OCI-LY1 (cell line): ENCODE data around the gene PTK7.

ENCODE experiments used
- H2AFZ ChIP-seq: fragments of 200-600 bp; sonication (generic), shearing (Covaris generic); 2 replicates; pipeline ENCODE4 v1.6.0; 2014; ENCODE audit warnings: antibody characterized with exemption, mild to moderate bottlenecking, low read length
- H3F3A ChIP-seq: fragments of 200-600 bp; sonication (generic), shearing (Covaris generic); 2 replicates; pipeline ENCODE4 v1.6.0; 2014; ENCODE audit warnings: mild to moderate bottlenecking, antibody characterized with exemption, low read length, moderate library complexity; ENCODE audit not compliant: insufficient read depth
- H3K27ac ChIP-seq: fragments of 200-600 bp; sonication (generic); 2 replicates; pipeline ENCODE4 v1.5.1; 2014; ENCODE audit warnings: low read length, mixed run types, mild to moderate bottlenecking, low read depth; ENCODE audit not compliant: poor library complexity, severe bottlenecking
- H3K27me3 ChIP-seq: fragments of 200-600 bp; sonication (generic); 2 replicates; pipeline ENCODE4 v1.6.0; 2014; ENCODE audit warnings: antibody characterized with exemption, mild to moderate bottlenecking, low read length, moderate library complexity; ENCODE audit not compliant: insufficient read depth
- H3K36me3 ChIP-seq: fragments of 200-600 bp; sonication (generic); 2 replicates; pipeline ENCODE4 v1.6.1; 2014; ENCODE audit warnings: mild to moderate bottlenecking, antibody characterized with exemption, low read length, moderate library complexity, mixed read lengths; ENCODE audit not compliant: insufficient read depth
- H3K4me1 ChIP-seq: fragments of 200-600 bp; sonication (generic); 2 replicates; pipeline ENCODE4 v1.5.1; 2014; ENCODE audit warnings: mild to moderate bottlenecking, low read length, moderate library complexity; ENCODE audit not compliant: insufficient read depth, severe bottlenecking
- H3K4me2 ChIP-seq: fragments of 200-600 bp; sonication (generic), shearing (Covaris generic); 2 replicates; pipeline ENCODE4 v1.6.1; 2014; ENCODE audit warnings: low read length
- H3K4me3 ChIP-seq: fragments of 200-600 bp; sonication (generic); 2 replicates; pipeline ENCODE4 v1.5.1; 2014; ENCODE audit warnings: low read length, low read depth, mild to moderate bottlenecking, mixed read lengths; ENCODE audit not compliant: poor library complexity, severe bottlenecking
- H3K79me2 ChIP-seq: fragments of 200-600 bp; shearing (Covaris generic); 2 replicates; pipeline ENCODE4 v1.6.1; 2016; ENCODE audit warnings: mixed run types, low read length, mixed read lengths; ENCODE audit not compliant: insufficient read depth
- H3K9ac ChIP-seq: fragments of 200-600 bp; sonication (generic), shearing (Covaris generic); 2 replicates; pipeline ENCODE4 v1.6.1; 2014; ENCODE audit warnings: mild to moderate bottlenecking, low read length, mixed read lengths
- H3K9me2 ChIP-seq: fragments of 200-600 bp; sonication (generic), shearing (Covaris generic); 2 replicates; pipeline ENCODE4 v1.6.1; 2014; ENCODE audit warnings: low read depth, mild to moderate bottlenecking, low read length, mixed read lengths
- H3K9me3 ChIP-seq: fragments of 200-600 bp; shearing (Covaris generic); 2 replicates; pipeline ENCODE4 v1.6.1; 2014; ENCODE audit warnings: low read length, mixed read lengths
- H4K20me1 ChIP-seq: fragments of 200-600 bp; sonication (generic), shearing (Covaris generic); 2 replicates; pipeline ENCODE4 v1.6.0; 2016; ENCODE audit warnings: mild to moderate bottlenecking, low read length; ENCODE audit not compliant: insufficient read depth
- CTCF ChIP-seq: fragments of 200-600 bp; sonication (generic), shearing (Covaris generic); IDR thresholded peaks from 2 replicates; pipeline ENCODE4 v1.5.1; 2017; ENCODE audit warnings: mild to moderate bottlenecking, antibody characterized with exemption, low read length, moderate library complexity, mixed read lengths
- EZH2 ChIP-seq: fragments of 200-600 bp; sonication (generic), shearing (Covaris generic); IDR thresholded peaks from 2 replicates; pipeline ENCODE4 v1.8.0; 2017; ENCODE audit warnings: borderline replicate concordance, mixed run types, mild to moderate bottlenecking, antibody characterized with exemption, low read length, moderate library complexity, mixed read lengths

Gene PTK7

GRCh38 chr6:43178150-43178549 lies 102.0 kb downstream of the PTK7 start:
- no peaks in the 10 kb centered on the region for H4K20me1 ChIP-seq
- H2AFZ ChIP-seq: no peak overlapping the region
- H3K27me3 ChIP-seq: no peaks in the 10 kb centered on the region
- H3K27ac ChIP-seq: no peak overlapping the region
- peaks cover 40% of the 10 kb centered on the region for H3K4me1 ChIP-seq
- no peaks in the 10 kb centered on the region for H3K9me2 ChIP-seq
- peaks cover 3% of the 10 kb centered on the region for H3K79me2 ChIP-seq
- no peak overlapping the region for H3K9ac ChIP-seq
- H3K4me2 ChIP-seq: no peak overlapping the region
- H3K36me3 ChIP-seq: peaks cover 50% of the 10 kb centered on the region
- no peaks in the 10 kb centered on the region; the same call in 1 of the 2 replicates for H3F3A ChIP-seq
- no peak overlapping the region for H3K4me3 ChIP-seq
- H3K9me3 ChIP-seq: no peaks in the 10 kb centered on the region
- TF ChIP-seq EZH2 (no peak), CTCF (no peak)

GRCh38 chr6:43178951-43179830 lies 103.1 kb downstream of the PTK7 start:
- Histone ChIP-seq H3K79me2 (no peaks in the 10 kb centered on the region; the same call in 1 of the 2 replicates), H3K9me2 (no peaks in the 10 kb centered on the region), H3K27ac (no peak overlapping the region), H3K27me3 (no peaks in the 10 kb centered on the region), H3K4me2 (no peak overlapping the region), H4K20me1 (no peaks in the 10 kb centered on the region), H3K36me3 (peaks cover 47% of the 10 kb centered on the region), H3K4me1 (peaks cover 33% of the 10 kb centered on the region), H3K9me3 (no peaks in the 10 kb centered on the region), H3F3A (no peaks in the 10 kb centered on the region; the same call in 1 of the 2 replicates), H3K4me3 (no peak overlapping the region), H3K9ac (no peak overlapping the region), H2AFZ (no peak overlapping the region)
- TF ChIP-seq CTCF: no peak
- TF ChIP-seq EZH2: no peak

GRCh38 chr6:43180058-43180457 lies 103.9 kb downstream of the PTK7 start:
- Histone ChIP-seq H3K4me3 (no peak overlapping the region), H3K36me3 (peaks cover 44% of the 10 kb centered on the region), H4K20me1 (no peaks in the 10 kb centered on the region), H3F3A (no peaks in the 10 kb centered on the region; the same call in 1 of the 2 replicates), H3K27ac (no peak overlapping the region), H3K9me2 (no peaks in the 10 kb centered on the region), H3K9me3 (no peaks in the 10 kb centered on the region), H3K79me2 (no peaks in the 10 kb centered on the region; the same call in 1 of the 2 replicates), H3K4me2 (no peak overlapping the region), H3K9ac (no peak overlapping the region), H3K4me1 (peaks cover 27% of the 10 kb centered on the region), H2AFZ (no peak overlapping the region), H3K27me3 (no peaks in the 10 kb centered on the region)
- TF ChIP-seq EZH2 (no peak), CTCF (no peak)
